ENCODE results near the gene THADA.

The THADA gene

GRCh38 chr2:43219383-43220228, 376.2 kb downstream of the THADA start:
- no peak for FAIRE-seq

GRCh38 chr2:43218702-43219382, 377.0 kb downstream of the THADA start:
- FAIRE-seq = no peak

GRCh38 chr2:43218155-43218701, 377.6 kb downstream of the THADA start:
- FAIRE-seq = no peak

GRCh38 chr2:43217228-43218154, 378.3 kb downstream of the THADA start:
- no peak for FAIRE-seq

GRCh38 chr2:43216629-43217028, 379.2 kb downstream of the THADA start:
- FAIRE-seq = no peak

- FAIRE-seq = no peak
Measured at GRCh38 chr2:43215673-43216255, 380.1 kb downstream of the THADA start.

GRCh38 chr2:43214253-43214652, 381.6 kb downstream of the THADA start:
- FAIRE-seq = no peak

- no peak for FAIRE-seq
Measured at GRCh38 chr2:43212931-43213330, 382.9 kb downstream of the THADA start.

- no peak for FAIRE-seq
Measured at GRCh38 chr2:43212216-43212835, 383.5 kb downstream of the THADA start.

GRCh38 chr2:43210467-43211303, 385.2 kb downstream of the THADA start:
- FAIRE-seq = no peak

GRCh38 chr2:43210125-43210466, 385.7 kb downstream of the THADA start:
- no peak for FAIRE-seq

GRCh38 chr2:43209204-43209717, 386.6 kb downstream of the THADA start:
- no peak for FAIRE-seq

GRCh38 chr2:43207553-43208300, 388.1 kb downstream of the THADA start:
- FAIRE-seq = no peak

- no peak for FAIRE-seq
Measured at GRCh38 chr2:43206602-43207001, 389.2 kb downstream of the THADA start.

- FAIRE-seq = no peak
Measured at GRCh38 chr2:43203373-43203772, 392.5 kb downstream of the THADA start.

- FAIRE-seq = no peak
Measured at GRCh38 chr2:43202289-43202688, 393.5 kb downstream of the THADA start.

GRCh38 chr2:43201497-43201896, 394.3 kb downstream of the THADA start:
- FAIRE-seq = no peak

- FAIRE-seq = no peak
Measured at GRCh38 chr2:43201016-43201415, 394.8 kb downstream of the THADA start.

GRCh38 chr2:43199492-43200488, 396.0 kb downstream of the THADA start:
- FAIRE-seq = no peak
